Skeletal muscle satellite cell (primary cell): ENCODE measurements around the gene FEM1B.

Experiments used
- H3K27me3 ChIP-seq: 2 replicates; pipeline ENCODE4 v1.7.0; 2013; ENCODE audit warnings: low read length; ENCODE audit not compliant: control insufficient read depth, insufficient read depth
- H3K36me3 ChIP-seq: 2 replicates; pipeline ENCODE4 v1.7.0; 2013; ENCODE audit warnings: mild to moderate bottlenecking, control low read depth, low read length; ENCODE audit not compliant: insufficient read depth
- H3K4me1 ChIP-seq: 2 replicates; pipeline ENCODE4 v1.7.0; 2013; ENCODE audit warnings: low read length; ENCODE audit not compliant: control insufficient read depth, insufficient read depth
- H3K4me2 ChIP-seq: 2 replicates; pipeline ENCODE4 v1.7.0; 2013; ENCODE audit warnings: mild to moderate bottlenecking, low read length
- H3K4me3 ChIP-seq: 2 replicates; pipeline ENCODE4 v1.7.0; 2013; ENCODE audit warnings: low read length
- H3K9ac ChIP-seq: 2 replicates; pipeline ENCODE4 v1.7.0; 2013; ENCODE audit warnings: mild to moderate bottlenecking, low read depth, low read length, moderate library complexity
- H3K9me3 ChIP-seq: replicated peaks from 2 replicates; pipeline ENCODE4 v1.7.0; 2013; ENCODE audit warnings: mild to moderate bottlenecking, control low read depth, low read length

FEM1B gene

GRCh38 chr15:68303560-68304436 lies 26.3 kb downstream of the FEM1B start:
- Histone ChIP-seq H3K4me1 (peaks cover 20% of the 10 kb centered on the region), H3K4me2 (no peak overlapping the region), H3K36me3 (peaks cover 17% of the 10 kb centered on the region), H3K9ac (no peak overlapping the region), H3K4me3 (no peak overlapping the region), H3K27me3 (no peaks in the 10 kb centered on the region), H3K9me3 (no peaks in the 10 kb centered on the region)

GRCh38 chr15:68304589-68305337 lies 27.2 kb downstream of the FEM1B start:
- Histone ChIP-seq H3K9ac (no peak overlapping the region), H3K4me2 (no peak overlapping the region), H3K4me3 (no peak overlapping the region), H3K9me3 (no peaks in the 10 kb centered on the region), H3K4me1 (peaks cover 21% of the 10 kb centered on the region), H3K36me3 (peaks cover 9% of the 10 kb centered on the region), H3K27me3 (no peaks in the 10 kb centered on the region)

GRCh38 chr15:68305420-68305871 lies 27.9 kb downstream of the FEM1B start:
- no peaks in the 10 kb centered on the region for H3K9me3 ChIP-seq
- no peak overlapping the region for H3K4me3 ChIP-seq
- H3K36me3 ChIP-seq = peaks cover 8% of the 10 kb centered on the region
- no peak overlapping the region for H3K4me2 ChIP-seq
- H3K27me3 ChIP-seq = no peaks in the 10 kb centered on the region
- H3K9ac ChIP-seq = no peak overlapping the region
- peaks cover 21% of the 10 kb centered on the region for H3K4me1 ChIP-seq

GRCh38 chr15:68307131-68307928 lies 29.8 kb downstream of the FEM1B start:
- H3K9me3 ChIP-seq = no peaks in the 10 kb centered on the region

GRCh38 chr15:68309024-68309423 lies 31.5 kb downstream of the FEM1B start:
- Histone ChIP-seq H3K4me1 (peaks cover 34% of the 10 kb centered on the region), H3K4me2 (no peak overlapping the region), H3K4me3 (no peak overlapping the region), H3K27me3 (no peaks in the 10 kb centered on the region), H3K9me3 (no peaks in the 10 kb centered on the region), H3K9ac (no peak overlapping the region), H3K36me3 (peaks cover 14% of the 10 kb centered on the region)

More at GRCh38 chr15:68307131-68307928, 29.8 kb downstream of the FEM1B start:
- Histone ChIP-seq H3K27me3 (no peaks in the 10 kb centered on the region), H3K4me1 (peaks cover 21% of the 10 kb centered on the region), H3K4me2 (no peak overlapping the region), H3K36me3 (peaks cover 14% of the 10 kb centered on the region), H3K4me3 (no peak overlapping the region), H3K9ac (no peak overlapping the region)

GRCh38 chr15:68310178-68310803 lies 32.7 kb downstream of the FEM1B start:
- H3K4me3 ChIP-seq = no peak overlapping the region
- peaks cover 29% of the 10 kb centered on the region for H3K4me1 ChIP-seq
- no peaks in the 10 kb centered on the region for H3K27me3 ChIP-seq
- no peak overlapping the region for H3K9ac ChIP-seq
- no peak overlapping the region for H3K4me2 ChIP-seq
- H3K9me3 ChIP-seq = no peaks in the 10 kb centered on the region
- H3K36me3 ChIP-seq = peaks cover 7% of the 10 kb centered on the region

- H3K27me3 ChIP-seq = no peaks in the 10 kb centered on the region
- H3K4me1 ChIP-seq = peaks cover 29% of the 10 kb centered on the region
- no peak overlapping the region for H3K9ac ChIP-seq
- no peak overlapping the region for H3K4me3 ChIP-seq
- no peaks in the 10 kb centered on the region for H3K9me3 ChIP-seq
- H3K36me3 ChIP-seq = peaks cover 5% of the 10 kb centered on the region
- no peak overlapping the region for H3K4me2 ChIP-seq
These were observed 33.4 kb downstream of the FEM1B start for GRCh38 chr15:68310804-68311463.

- Histone ChIP-seq H3K4me2 (no peak overlapping the region), H3K36me3 (peaks cover 5% of the 10 kb centered on the region), H3K27me3 (no peaks in the 10 kb centered on the region), H3K9ac (no peak overlapping the region), H3K9me3 (no peaks in the 10 kb centered on the region), H3K4me3 (no peak overlapping the region), H3K4me1 (peaks cover 25% of the 10 kb centered on the region)
These were observed 33.9 kb downstream of the FEM1B start for GRCh38 chr15:68311464-68311835.

GRCh38 chr15:68311859-68312557 lies 34.5 kb downstream of the FEM1B start:
- H3K4me1 ChIP-seq = peaks cover 20% of the 10 kb centered on the region
- H3K4me2 ChIP-seq = no peak overlapping the region
- no peaks in the 10 kb centered on the region for H3K9me3 ChIP-seq
- H3K9ac ChIP-seq = no peak overlapping the region
- no peaks in the 10 kb centered on the region for H3K27me3 ChIP-seq
- H3K36me3 ChIP-seq = peaks cover 5% of the 10 kb centered on the region
- H3K4me3 ChIP-seq = no peak overlapping the region

GRCh38 chr15:68312701-68313204 lies 35.2 kb downstream of the FEM1B start:
- peaks cover 20% of the 10 kb centered on the region for H3K4me1 ChIP-seq
- peaks cover 5% of the 10 kb centered on the region for H3K36me3 ChIP-seq
- H3K4me2 ChIP-seq = no peak overlapping the region
- H3K9me3 ChIP-seq = no peaks in the 10 kb centered on the region
- no peak overlapping the region for H3K4me3 ChIP-seq
- H3K9ac ChIP-seq = no peak overlapping the region
- H3K27me3 ChIP-seq = no peaks in the 10 kb centered on the region
